ENCODE measurements around the gene FRMPD2.

The FRMPD2 gene

GRCh38 chr10:48288661-48289060 is 14.2 kb upstream of the FRMPD2 start:
- H2BK5ac ChIP-seq (ENCODE audit: low read depth, low read length, poor library complexity, severe bottlenecking): no peak overlapping the region
- WGBS: 91% methylated on average over 7 of the region's 7 CpGs

GRCh38 chr10:48287417-48288391 is 13.2 kb upstream of the FRMPD2 start:
- Histone ChIP-seq H3K9me3 (ENCODE audit: control insufficient read depth, low read length) (peaks cover 15% of the 10 kb centered on the region), H3K4ac (ENCODE audit: low read depth in 1 of 2, low read length in 2 of 2) (no peak overlapping the region), H3K27me3 (ENCODE audit: control insufficient read depth in 1 of 2, insufficient read depth in 1 of 2, low read length in 2 of 2) (peaks cover 24 to 42% of the 10 kb centered on the region in 2 experiments), H2BK120ac (ENCODE audit: low read depth, low read length) (no peak overlapping the region), H3K79me1 (replicated peaks; ENCODE audit: low read length, poor library complexity, severe bottlenecking) (no peaks in the 10 kb centered on the region), H2BK5ac (ENCODE audit: low read depth, low read length, poor library complexity, severe bottlenecking) (no peak overlapping the region), H3K4me2 (ENCODE audit: low read length, poor library complexity, severe bottlenecking) (no peak overlapping the region), H2AK5ac (ENCODE audit: low read length, severe bottlenecking) (no peak overlapping the region), H2AFZ (ENCODE audit: low read depth, low read length) (no peak overlapping the region), H3K4me3 (ENCODE audit: insufficient read depth in 1 of 2, low read depth in 1 of 2, low read length in 2 of 2) (no peak overlapping the region), H3K27ac (ENCODE audit: low read length, poor library complexity, severe bottlenecking) (no peak overlapping the region), H3K18ac (ENCODE audit: low read depth in 1 of 2, low read length in 2 of 2) (no peak overlapping the region), H3K23ac (ENCODE audit: low read length in 2 of 2) (no peak overlapping the region), H2BK15ac (ENCODE audit: low read depth, poor library complexity, severe bottlenecking) (no peak overlapping the region), H3K4me1 (ENCODE audit: control insufficient read depth, insufficient read depth, low read depth, low read length) (peaks cover 5% of the 10 kb centered on the region), H4K8ac (ENCODE audit: low read length) (no peak overlapping the region), H4K91ac (ENCODE audit: low read length) (no peak overlapping the region), H3K36me3 (ENCODE audit: control insufficient read depth in 1 of 2, insufficient read depth in 2 of 2, low read depth in 1 of 2, low read length in 2 of 2) (no peaks in the 10 kb centered on the region), H2BK12ac (ENCODE audit: low read length in 2 of 2) (no peak overlapping the region), H3K9ac (ENCODE audit: low read length) (no peak overlapping the region), H3K14ac (ENCODE audit: low read length in 2 of 2) (no peak overlapping the region)
- 86% methylated on average over 11 of the region's 13 CpGs for WGBS
- no peak for DNase-seq

More at GRCh38 chr10:48288661-48289060, 14.2 kb upstream of the FRMPD2 start:
- Histone ChIP-seq H3K79me1 (replicated peaks; ENCODE audit: low read length, poor library complexity, severe bottlenecking) (no peaks in the 10 kb centered on the region), H3K18ac (ENCODE audit: low read depth in 1 of 2, low read length in 2 of 2) (no peak overlapping the region), H3K4me3 (ENCODE audit: insufficient read depth in 1 of 2, low read depth in 1 of 2, low read length in 2 of 2) (no peak overlapping the region), H2BK120ac (ENCODE audit: low read depth, low read length) (no peak overlapping the region), H2BK12ac (ENCODE audit: low read length in 2 of 2) (no peak overlapping the region), H4K91ac (ENCODE audit: low read length) (no peak overlapping the region), H3K36me3 (ENCODE audit: control insufficient read depth in 1 of 2, insufficient read depth in 2 of 2, low read depth in 1 of 2, low read length in 2 of 2) (no peaks in the 10 kb centered on the region), H3K23ac (ENCODE audit: low read length in 2 of 2) (no peak overlapping the region), H3K4ac (ENCODE audit: low read depth in 1 of 2, low read length in 2 of 2) (no peak overlapping the region), H3K9ac (ENCODE audit: low read length) (no peak overlapping the region), H3K4me2 (ENCODE audit: low read length, poor library complexity, severe bottlenecking) (no peak overlapping the region), H3K4me1 (ENCODE audit: control insufficient read depth, insufficient read depth, low read depth, low read length) (peaks cover 5% of the 10 kb centered on the region), H3K27me3 (ENCODE audit: control insufficient read depth in 1 of 2, insufficient read depth in 1 of 2, low read length in 2 of 2) (peaks cover 24 to 42% of the 10 kb centered on the region in 2 experiments), H3K14ac (ENCODE audit: low read length in 2 of 2) (no peak overlapping the region), H2BK15ac (ENCODE audit: low read depth, poor library complexity, severe bottlenecking) (no peak overlapping the region), H3K27ac (ENCODE audit: low read length, poor library complexity, severe bottlenecking) (no peak overlapping the region), H2AK5ac (ENCODE audit: low read length, severe bottlenecking) (no peak overlapping the region), H4K8ac (ENCODE audit: low read length) (no peak overlapping the region), H3K9me3 (ENCODE audit: control insufficient read depth, low read length) (peaks cover 14% of the 10 kb centered on the region), H2AFZ (ENCODE audit: low read depth, low read length) (no peak overlapping the region)
- DNase-seq: no peak

GRCh38 chr10:48286356-48286755 is 11.9 kb upstream of the FRMPD2 start:
- Histone ChIP-seq H2AK5ac (ENCODE audit: low read length, severe bottlenecking) (no peak overlapping the region), H3K36me3 (ENCODE audit: control insufficient read depth in 1 of 2, insufficient read depth in 2 of 2, low read depth in 1 of 2, low read length in 2 of 2) (no peaks in the 10 kb centered on the region), H2AFZ (ENCODE audit: low read depth, low read length) (no peak overlapping the region), H2BK120ac (ENCODE audit: low read depth, low read length) (no peak overlapping the region), H3K9ac (ENCODE audit: low read length) (no peak overlapping the region), H3K4ac (ENCODE audit: low read depth in 1 of 2, low read length in 2 of 2) (no peak overlapping the region), H4K91ac (ENCODE audit: low read length) (no peak overlapping the region), H3K4me2 (ENCODE audit: low read length, poor library complexity, severe bottlenecking) (no peak overlapping the region), H3K14ac (ENCODE audit: low read length in 2 of 2) (no peak overlapping the region), H3K9me3 (ENCODE audit: control insufficient read depth, low read length) (peaks cover 15% of the 10 kb centered on the region), H3K18ac (ENCODE audit: low read depth in 1 of 2, low read length in 2 of 2) (no peak overlapping the region), H4K8ac (ENCODE audit: low read length) (no peak overlapping the region), H3K27ac (ENCODE audit: low read length, poor library complexity, severe bottlenecking) (no peak overlapping the region), H3K4me1 (ENCODE audit: control insufficient read depth, insufficient read depth, low read depth, low read length) (peaks cover 5% of the 10 kb centered on the region), H3K23ac (ENCODE audit: low read length in 2 of 2) (no peak overlapping the region), H2BK15ac (ENCODE audit: low read depth, poor library complexity, severe bottlenecking) (no peak overlapping the region), H3K4me3 (ENCODE audit: insufficient read depth in 1 of 2, low read depth in 1 of 2, low read length in 2 of 2) (no peak overlapping the region), H3K27me3 (ENCODE audit: control insufficient read depth in 1 of 2, insufficient read depth in 1 of 2, low read length in 2 of 2) (peaks cover 24 to 42% of the 10 kb centered on the region in 2 experiments), H2BK12ac (ENCODE audit: low read length in 2 of 2) (no peak overlapping the region), H3K79me1 (replicated peaks; ENCODE audit: low read length, poor library complexity, severe bottlenecking) (no peaks in the 10 kb centered on the region), H2BK5ac (ENCODE audit: low read depth, low read length, poor library complexity, severe bottlenecking) (no peak overlapping the region)
- 100% methylated on average over 1 of the region's 1 CpG for WGBS
- no peak for DNase-seq

GRCh38 chr10:48285710-48286109 is 11.2 kb upstream of the FRMPD2 start:
- H3K4me1 ChIP-seq (ENCODE audit: control insufficient read depth, insufficient read depth, low read depth, low read length): peaks cover 3% of the 10 kb centered on the region
- H2BK15ac ChIP-seq (ENCODE audit: low read depth, poor library complexity, severe bottlenecking): no peak overlapping the region
- peaks cover 24 to 35% of the 10 kb centered on the region in 2 experiments for H3K27me3 ChIP-seq (ENCODE audit: control insufficient read depth in 1 of 2, insufficient read depth in 1 of 2, low read length in 2 of 2)
- H3K14ac ChIP-seq (ENCODE audit: low read length in 2 of 2): no peak overlapping the region
- H3K36me3 ChIP-seq (ENCODE audit: control insufficient read depth in 1 of 2, insufficient read depth in 2 of 2, low read depth in 1 of 2, low read length in 2 of 2): no peaks in the 10 kb centered on the region
- 51% methylated on average over 5 of the region's 5 CpGs for WGBS
- H3K9ac ChIP-seq (ENCODE audit: low read length): no peak overlapping the region
- no peak overlapping the region for H3K4ac ChIP-seq (ENCODE audit: low read depth in 1 of 2, low read length in 2 of 2)
- H3K9me3 ChIP-seq (ENCODE audit: control insufficient read depth, low read length): peaks cover 15% of the 10 kb centered on the region
- H3K79me1 ChIP-seq (replicated peaks; ENCODE audit: low read length, poor library complexity, severe bottlenecking): no peaks in the 10 kb centered on the region
- H4K91ac ChIP-seq (ENCODE audit: low read length): no peak overlapping the region
- H3K27ac ChIP-seq (ENCODE audit: low read length, poor library complexity, severe bottlenecking): no peak overlapping the region
- no peak overlapping the region for H3K4me3 ChIP-seq (ENCODE audit: insufficient read depth in 1 of 2, low read depth in 1 of 2, low read length in 2 of 2)
- no peak overlapping the region for H3K18ac ChIP-seq (ENCODE audit: low read depth in 1 of 2, low read length in 2 of 2)
- DNase-seq: no peak
- no peak overlapping the region for H4K8ac ChIP-seq (ENCODE audit: low read length)
- H2AFZ ChIP-seq (ENCODE audit: low read depth, low read length): no peak overlapping the region
- H2BK12ac ChIP-seq (ENCODE audit: low read length in 2 of 2): no peak overlapping the region
- no peak overlapping the region for H2AK5ac ChIP-seq (ENCODE audit: low read length, severe bottlenecking)
- H2BK5ac ChIP-seq (ENCODE audit: low read depth, low read length, poor library complexity, severe bottlenecking): no peak overlapping the region
- no peak overlapping the region for H3K23ac ChIP-seq (ENCODE audit: low read length in 2 of 2)
- no peak overlapping the region for H3K4me2 ChIP-seq (ENCODE audit: low read length, poor library complexity, severe bottlenecking)
- H2BK120ac ChIP-seq (ENCODE audit: low read depth, low read length): no peak overlapping the region
